Kidney glomerular epithelial cell (primary cell): ENCODE measurements around the gene GOLGB1.

ENCODE experiments used
- DNase-seq: peaks from one replicate; lab custom pipeline; 2025; lab: John Stamatoyannopoulos, UW

Gene GOLGB1

DNA sequence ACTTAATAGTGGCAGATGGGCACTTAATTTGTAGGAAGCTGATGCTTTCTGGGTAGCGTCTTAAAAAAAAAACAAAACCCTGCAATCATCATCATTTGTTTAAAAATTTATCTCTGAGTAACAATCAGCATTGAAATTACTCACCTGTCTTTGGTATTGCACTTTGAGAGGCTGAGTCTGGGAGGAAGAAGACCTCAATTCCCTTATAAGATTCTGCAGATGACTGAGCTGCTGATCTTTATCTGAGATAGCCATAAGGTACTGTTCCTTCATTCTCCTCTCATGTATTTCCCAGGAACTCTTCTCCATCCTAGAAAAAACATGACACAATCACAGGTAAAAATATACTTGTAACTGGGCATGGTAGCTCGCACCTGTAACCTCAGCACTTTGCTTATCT lies 72.4 kb downstream of the GOLGB1 start:
- DNase-seq, result no peak

DNA sequence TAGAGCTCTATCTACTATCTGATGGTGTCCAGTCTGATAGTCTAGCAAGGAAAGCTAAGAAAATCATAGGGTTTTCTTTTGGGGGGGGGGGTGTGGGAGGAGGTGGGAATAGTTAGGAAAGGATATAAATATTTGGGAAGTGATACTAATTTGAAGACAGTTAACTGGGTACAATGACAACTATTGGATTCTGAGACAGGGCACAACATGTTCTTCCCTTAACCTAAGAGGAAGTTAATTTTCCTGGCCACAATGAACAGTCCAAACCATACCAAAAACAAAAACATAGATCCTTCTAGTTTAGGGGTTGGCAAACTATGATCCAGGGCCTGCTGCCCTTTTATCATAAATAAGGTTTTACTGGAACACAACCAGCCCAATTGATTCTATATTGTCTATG lies 78.9 kb downstream of the GOLGB1 start:
- no peak for DNase-seq

DNA sequence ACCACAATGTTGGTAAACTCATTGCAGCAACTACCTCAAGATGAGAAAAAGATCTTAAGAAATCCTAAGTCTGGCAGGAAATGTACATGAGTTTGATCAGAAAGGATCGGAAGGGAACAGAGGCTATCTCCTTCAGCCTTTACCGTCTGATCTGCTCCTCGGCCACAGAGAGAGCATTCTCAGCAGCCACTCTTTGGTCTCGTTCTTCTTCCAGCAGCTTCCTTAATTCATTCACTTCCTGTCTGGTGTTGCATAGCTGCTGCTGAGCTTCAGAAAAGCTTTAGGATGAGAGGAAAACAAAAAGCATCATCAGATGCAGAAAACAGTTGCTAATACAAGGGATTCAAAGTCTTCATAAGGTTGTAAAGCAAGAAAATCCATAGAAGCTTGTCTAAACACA lies 82.2 kb downstream of the GOLGB1 start:
- no peak for DNase-seq

DNA sequence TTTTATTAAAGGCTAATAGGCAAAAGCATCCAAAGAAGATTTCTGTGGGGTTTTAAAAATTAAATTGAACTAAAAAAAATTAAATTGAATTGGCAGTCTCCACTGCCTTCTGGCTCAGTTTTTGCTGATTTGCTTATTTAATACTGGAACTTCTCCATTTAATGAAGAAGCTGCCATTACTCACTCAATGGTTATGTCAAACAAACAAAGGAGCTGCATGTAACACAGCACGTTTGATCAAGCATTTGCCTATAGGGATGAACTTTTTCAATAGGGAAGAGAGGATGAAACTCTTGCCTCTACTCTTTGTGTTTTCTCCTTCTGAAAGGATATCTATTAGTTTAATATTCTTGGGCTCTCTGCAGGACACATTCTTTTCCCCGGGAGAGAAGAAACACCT lies 84.1 kb downstream of the GOLGB1 start:
- no peak for DNase-seq

DNA sequence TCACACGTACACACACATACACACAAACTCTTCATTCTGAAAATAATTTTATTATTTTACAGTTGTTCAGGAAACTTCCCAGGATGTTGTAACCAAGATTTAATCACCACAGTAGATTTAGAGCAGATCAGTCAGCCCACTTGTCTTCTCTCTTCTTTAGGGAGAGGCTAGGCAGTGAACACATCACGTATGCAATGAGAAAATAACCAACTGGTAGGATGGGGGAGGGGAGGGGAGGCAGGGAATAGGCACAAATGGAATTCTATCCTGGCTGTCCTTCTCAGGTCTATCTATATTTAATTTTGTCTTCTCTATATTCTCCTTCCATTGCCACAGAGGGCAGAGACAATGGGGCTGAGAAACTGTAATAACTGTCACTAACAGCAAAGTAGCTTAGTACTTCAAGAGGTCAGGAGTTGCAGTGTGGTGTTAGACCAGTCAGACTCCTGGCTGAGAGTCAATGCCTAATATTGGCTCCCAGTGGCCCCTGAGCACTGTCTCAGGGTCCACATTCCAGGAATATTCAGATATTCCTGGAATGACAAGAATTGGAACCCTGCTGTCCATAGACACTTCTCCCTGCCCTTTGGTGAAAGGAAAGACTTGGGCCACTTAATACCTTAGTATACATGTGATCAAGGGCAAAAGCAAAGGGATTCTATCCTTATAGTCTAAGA lies 86.2 kb downstream of the GOLGB1 start:
- no peak for DNase-seq

DNA sequence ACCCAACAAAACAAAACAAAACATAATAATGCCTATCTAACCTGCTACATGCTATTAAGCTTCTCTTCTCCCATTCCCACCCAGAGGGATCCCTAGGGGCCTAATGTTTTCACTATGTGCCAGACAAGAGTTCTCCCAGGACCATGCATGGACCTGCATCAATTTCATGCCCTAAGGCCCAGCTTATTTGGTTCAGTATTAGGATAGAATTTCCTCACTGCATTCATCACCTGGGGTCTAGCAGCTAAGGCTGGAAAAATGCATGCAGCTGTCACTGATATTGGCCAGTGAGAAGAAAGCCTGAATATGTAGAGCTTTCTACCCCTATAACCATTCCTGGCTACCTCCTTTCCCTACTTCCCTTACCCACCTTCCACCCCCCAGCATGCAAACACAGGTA lies 86.8 kb downstream of the GOLGB1 start:
- no peak for DNase-seq

DNA sequence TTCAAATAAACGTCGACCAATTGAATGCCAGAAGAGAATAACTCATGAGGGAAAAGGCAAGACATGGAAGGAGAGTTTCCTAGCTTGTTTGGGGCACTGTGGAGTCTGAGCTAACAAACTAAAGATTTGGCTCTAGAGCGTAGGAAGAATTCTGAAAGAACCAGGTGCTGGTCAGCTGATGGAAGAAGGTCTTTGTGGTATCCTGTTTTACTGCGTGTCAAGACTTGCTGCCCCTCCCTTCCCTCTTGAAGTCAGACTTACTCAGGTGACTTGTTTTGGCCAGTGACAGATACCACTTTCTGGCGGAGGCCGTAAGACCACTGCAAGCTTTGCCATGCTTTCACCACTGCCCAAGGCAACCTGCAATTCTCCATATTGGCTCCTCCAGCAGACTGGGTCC lies 88.2 kb downstream of the GOLGB1 start:
- DNase-seq, result no peak

DNA sequence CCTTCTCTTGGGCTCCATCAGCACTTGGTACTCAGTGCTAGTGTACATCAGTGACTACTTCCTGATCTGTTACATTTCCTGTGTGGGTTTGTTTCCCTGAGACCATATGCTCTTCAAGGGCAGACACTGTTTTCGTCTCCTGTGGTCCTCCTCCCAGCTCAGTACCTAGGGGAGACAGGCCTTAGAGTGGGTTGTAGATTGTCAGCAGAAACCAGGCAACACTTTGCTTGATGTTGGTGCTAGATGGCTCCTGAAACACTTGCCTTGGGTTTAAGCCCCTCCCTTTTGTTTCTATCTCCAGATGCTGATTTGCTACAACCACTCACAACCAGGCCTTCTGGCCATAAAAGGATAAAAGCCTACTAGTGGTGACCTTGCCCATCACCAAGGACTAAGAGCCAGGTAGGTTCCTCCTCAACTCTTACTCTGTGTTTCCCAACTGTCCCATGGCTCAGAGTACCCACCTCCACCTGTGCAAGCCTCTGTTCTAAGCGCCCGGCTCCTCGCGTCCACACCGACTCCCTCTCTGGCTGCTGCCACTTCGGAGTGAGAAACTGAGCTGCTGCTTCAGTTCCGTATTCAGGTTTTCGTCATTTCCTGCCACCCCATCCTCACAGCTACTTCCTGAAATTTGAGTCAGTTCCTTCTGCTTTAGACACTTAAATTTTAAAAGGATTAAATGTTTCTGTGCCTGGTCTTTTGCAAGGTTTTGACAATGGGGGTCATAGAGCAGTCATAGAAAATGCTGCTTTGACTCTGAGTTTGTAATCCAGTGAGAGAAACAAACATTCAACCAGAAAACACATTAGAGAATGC lies 89.0 kb downstream of the GOLGB1 start, which contains the start of gene HCLS1:
Gene HCLS1, minus strand, starts transcription at position 548 of the 816 bp plus-strand sequence. CDS start 2,556 bp downstream, outside the sequence.
- no peak for DNase-seq

DNA sequence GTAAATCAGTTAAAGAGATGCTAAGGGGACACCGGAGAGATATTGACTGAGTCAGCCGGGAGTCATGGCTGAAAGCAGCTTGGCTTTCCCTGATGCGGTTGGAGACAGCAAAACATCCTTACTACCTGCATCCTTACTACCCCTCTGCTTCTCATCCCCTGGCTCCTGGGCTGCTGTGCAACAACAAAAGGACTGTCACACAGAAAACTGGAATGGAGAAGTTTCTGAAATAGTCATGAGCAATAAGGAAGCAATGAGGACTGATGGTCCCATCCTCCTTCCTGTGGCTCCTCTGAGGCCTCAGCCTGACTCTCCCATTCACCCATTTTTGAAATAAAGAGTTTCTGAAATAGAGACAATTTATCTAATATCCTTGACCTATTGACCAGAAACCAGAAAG lies 90.0 kb downstream of the GOLGB1 start:
- DNase-seq, result no peak

DNA sequence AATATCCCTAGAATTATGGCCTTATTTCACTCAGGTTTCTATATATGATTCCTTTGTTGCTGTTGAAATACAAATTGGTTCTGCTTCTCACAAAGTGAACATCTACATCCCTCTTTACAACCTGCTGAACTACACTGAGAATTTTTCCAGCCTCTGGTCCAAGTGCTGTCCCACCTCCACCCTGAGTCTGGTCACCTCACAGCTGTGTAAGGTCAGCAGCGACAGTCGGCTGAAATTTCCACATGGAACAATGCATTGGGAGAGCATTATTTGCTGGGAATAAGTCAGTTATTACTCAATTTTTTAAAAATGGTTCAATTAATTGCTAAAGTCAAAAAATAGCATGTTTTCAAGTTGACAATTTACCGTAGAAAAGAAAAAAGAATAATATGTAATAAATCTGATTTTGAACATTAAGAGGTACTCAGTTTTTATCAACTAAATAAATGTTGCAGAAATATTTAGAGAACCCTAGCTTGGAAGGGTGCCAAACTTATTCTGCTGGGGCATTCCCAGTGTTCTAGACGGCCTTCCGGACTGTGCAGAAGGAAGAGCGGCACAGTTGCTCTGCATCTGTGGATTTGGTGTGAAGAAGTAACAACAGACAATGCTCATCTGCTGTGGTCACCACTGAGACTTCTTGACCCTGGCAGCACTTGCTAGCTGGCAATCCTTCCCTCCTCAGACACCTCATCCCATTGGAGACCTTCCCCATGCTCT lies 90.7 kb downstream of the GOLGB1 start:
- no peak for DNase-seq

DNA sequence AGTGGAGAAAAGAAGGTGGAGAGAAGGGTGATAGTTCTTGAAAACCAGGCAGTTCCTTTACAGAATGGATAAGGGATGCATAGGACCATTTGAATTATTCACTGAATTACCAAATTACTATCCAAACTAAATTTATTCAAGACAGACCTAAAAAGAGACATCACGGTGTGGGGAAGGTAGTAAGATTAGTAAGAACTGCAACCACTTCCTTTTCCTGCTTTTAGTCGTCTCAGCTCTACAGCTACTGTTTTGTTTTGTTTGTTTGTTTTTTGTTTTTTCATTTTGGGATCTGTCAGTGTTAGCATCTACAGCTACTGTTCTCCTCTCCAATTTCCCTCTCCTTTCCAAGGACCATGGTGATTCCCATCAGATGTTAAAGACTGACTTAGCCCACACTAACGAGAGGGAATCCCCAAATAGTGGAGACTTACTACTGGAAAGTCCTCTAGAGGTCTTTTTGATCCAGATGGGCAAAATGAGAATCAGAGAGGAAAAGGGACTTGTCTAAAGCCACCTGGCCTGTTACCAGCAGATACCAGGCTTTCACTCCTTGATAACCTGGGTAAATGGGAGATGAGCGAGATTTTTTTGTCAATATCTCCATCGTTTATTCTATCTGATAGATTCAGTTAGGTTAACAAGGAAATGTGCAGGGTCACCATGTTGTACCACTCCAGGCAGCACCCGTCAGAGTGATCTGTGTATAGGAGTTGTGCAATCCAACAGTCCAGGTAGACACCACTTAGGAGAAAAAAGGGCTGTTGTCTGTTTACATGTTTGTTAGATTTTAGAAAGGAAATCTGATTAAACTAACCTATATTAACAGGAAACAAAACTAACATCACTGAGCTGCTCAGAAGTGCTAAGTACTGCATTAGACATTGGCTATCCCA lies 94.8 kb downstream of the GOLGB1 start:
- DNase-seq, result no peak

DNA sequence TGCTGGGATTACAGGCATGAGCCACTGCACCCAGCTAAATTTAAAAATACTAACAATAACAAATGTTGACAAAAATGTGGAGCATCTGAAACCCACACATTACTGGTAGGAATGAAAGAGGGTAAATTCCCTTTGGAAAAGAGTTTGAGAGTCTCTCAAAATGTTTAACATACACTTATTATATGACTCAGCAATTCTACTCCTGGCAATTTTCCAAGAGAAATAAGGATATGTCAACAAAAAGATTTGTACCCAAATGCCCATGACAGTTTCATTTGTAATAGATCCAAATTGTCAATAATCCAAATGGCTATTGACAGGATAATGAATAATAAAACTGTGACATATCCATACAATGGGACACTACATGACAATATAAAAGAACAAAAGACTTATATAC lies 97.9 kb downstream of the GOLGB1 start:
- no peak for DNase-seq

DNA sequence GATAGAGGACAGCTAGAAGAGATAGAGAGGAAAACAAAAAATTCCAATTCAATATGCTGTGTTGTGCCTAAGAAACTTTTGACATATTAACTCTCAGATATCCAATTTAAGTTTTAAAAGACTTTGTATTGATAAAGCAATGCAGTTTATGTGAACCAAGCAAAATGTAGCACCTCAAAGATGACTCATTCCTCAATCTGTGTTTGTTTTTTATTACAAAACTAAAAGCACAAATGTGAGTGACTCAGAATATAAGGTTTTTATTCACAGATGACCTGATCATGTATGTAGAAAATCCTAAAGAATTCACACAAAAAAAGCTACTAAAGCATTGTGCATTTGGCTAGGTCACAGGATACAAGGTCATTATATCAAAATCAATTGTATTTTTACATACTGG lies 99.9 kb downstream of the GOLGB1 start:
- no peak for DNase-seq

DNA sequence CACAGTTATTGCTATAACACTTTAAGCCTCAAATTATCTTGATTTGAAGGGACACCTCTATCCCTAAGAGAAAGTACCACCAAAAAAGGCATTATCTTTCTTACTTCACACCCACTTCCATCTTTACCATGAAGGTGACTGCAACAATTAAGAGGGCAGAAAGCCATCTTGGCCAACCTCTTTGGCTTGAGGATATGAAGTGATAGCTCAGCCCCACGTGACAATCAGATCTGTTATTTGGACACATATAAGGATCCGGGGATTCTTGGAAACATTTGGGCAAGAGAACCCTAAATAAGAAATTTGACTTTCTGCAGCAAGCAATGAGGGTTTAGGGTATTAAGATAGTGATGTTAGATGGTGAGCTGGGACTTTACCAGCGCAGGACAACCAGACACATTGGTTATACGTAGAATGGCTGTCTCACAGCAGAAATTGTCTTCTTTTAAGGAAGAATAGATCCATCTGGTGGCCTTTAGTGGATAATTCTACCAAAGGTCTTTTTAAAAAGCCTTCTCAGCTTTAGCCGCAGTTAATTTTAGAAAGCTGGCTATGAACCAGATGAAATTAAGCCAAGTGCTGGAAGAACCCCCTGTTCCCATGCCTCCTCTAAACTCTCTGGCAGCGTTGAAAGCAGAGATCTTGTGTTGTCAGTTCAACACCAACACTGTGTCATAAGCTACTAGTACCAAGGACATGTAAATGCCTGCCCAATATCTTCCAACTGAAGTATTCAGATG lies 101.2 kb downstream of the GOLGB1 start:
- DNase-seq, result no peak

DNA sequence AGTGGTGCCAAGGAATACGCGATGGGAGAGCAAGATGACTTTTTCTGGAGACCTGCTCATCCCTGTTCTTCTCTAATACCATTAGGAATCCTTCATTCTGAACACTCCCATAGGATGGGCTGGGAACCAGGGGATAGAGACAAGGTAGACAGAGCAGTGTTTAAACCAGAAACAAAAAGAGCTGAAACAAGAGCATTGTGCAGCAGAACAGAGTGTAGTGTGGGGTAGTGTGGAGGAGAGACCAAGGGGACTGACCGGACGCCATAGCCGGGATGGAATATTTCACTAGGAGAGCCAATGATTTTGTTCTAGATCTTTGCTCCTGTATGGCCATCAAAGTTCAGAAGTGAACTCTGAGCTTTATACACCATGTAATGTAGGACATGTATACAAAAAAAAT lies 104.5 kb downstream of the GOLGB1 start:
- DNase-seq, result no peak

DNA sequence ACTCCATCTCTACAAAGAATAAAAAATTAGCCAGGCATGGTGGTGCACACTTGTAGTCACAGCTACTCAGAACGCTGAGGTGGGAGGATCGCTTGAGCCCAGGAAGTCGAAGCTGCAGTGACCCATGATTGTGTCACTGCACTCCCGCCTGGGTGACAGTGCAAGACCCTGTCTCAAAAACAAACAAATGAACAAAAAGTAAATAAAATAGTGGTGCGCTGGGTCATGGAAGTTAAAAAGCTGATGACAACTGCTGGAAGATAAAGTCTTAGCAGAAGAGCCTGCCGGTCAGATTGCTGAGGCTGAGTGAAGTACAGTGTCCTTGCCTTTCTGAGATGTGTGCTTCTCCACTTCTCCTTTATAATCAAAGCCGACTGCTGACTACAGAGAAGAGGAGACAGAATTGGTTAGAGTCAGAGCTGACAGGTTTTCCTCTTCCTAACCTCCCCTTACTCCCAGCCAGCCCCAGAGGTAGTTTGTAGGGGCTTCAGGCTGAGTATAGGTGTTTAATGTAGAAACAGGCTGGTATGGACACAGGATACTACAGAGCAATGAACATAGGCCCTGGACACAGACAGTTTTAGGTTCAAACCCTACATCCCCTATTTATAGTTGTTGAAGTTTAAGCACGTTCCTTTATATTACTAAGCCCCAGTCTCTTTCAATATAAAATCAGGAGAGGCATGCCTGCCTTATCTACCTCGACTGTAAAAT lies 106.8 kb downstream of the GOLGB1 start:
- DNase-seq, result no peak

DNA sequence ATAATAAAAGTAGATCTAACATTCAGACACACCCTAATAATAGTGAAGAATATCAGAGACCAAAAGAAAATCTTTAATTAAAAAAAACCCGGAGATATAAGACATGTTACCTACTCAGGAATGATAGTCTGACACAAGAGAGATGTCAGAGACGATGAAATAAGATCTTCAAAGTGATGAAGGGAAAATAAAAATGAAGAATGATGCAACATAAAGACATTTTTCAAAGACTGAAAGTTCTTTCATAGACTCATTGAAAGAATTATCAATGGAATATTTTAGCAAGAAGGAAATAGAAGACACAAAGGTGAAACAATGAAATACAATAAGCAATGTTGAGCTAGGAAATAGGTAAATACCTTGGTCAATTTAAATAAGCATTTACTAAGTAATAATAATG lies 108.4 kb downstream of the GOLGB1 start:
- no peak for DNase-seq

DNA sequence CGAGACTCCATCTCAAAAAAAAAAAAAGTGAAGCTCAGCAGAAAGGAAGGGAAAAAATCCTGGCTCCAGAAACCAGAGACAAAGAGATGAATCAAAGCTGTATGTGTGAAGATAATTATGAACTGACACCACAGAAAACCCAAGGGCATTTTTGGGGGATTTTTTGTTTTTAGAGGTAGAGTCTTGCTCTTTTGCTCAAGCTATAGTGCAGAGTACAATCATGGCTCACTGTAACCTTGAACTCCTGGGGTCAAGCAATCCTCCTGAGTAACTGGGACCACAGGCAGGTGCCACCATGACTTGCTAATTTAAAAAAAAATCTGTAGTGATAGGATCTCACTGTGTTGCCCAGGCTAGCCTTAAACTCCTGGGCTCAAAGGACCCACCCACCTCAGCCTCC lies 111.6 kb downstream of the GOLGB1 start:
- DNase-seq, result no peak

DNA sequence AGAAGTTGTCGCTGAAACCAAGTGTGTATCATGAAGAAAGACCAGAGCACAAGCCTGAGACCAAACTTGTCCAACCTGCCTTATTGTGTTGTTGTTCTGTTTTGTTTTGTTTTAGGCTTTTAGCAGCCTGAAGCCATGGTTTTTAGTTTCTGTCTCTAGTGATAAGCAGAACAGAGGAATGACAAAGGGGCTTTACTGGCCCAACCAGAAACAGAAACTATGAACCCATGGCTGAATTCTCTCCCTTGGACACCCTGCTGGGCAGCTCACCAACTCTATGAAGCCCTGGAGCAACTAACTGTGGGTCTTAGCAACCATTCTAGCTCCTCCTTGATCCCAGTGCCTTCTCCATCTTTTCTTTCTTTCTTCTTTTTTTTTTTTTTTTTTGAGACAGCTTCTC lies 119.2 kb downstream of the GOLGB1 start:
- no peak for DNase-seq

DNA sequence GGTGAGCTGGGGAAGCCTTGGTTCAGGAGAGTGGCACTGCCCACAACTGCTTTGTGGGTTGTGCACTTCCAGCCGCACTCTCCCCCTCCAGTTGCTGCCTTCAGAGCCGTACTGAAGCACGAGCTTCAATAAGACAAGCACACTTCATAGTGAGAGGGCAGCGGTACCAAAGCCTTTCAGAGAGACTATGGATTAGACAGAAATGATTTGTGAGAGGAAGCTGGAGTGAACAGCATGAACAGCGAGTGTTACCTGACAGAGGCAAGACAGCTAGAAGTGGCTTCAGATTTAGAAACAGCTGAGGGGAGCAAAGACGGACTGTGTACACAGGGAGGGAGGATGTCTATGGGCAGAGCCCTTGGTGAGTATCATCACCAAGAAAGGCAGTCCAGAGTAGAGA lies 119.9 kb downstream of the GOLGB1 start:
- no peak for DNase-seq

DNA sequence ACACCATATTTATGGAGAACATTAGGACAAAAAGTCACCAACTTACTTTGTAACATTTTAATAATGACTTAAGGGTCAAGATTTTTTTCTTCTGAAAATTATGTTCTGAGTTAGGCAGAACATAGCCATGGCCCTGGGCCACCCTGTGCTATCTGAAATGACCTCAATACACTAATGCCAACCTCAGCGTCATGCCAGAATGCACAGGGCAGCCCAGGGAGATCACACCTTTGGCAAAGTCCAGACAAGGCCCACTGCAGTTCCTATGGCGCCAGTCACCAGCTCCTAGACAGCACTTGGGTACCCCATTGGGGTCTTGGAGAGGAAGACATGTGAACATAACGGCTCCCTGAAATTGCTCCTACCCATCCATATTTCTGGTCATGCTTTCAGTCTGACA lies 121.9 kb downstream of the GOLGB1 start:
- DNase-seq, result no peak
